ENCODE measurements around the gene BCL11B. TPM values are rescaled to one million over a fixed set of nuclear protein-coding genes. Genes with fewer than 3 reads are reported as not detected.

BCL11B gene
- total RNA-seq, 1 experiment from 2014 or later, result 0.05 TPM

DNA sequence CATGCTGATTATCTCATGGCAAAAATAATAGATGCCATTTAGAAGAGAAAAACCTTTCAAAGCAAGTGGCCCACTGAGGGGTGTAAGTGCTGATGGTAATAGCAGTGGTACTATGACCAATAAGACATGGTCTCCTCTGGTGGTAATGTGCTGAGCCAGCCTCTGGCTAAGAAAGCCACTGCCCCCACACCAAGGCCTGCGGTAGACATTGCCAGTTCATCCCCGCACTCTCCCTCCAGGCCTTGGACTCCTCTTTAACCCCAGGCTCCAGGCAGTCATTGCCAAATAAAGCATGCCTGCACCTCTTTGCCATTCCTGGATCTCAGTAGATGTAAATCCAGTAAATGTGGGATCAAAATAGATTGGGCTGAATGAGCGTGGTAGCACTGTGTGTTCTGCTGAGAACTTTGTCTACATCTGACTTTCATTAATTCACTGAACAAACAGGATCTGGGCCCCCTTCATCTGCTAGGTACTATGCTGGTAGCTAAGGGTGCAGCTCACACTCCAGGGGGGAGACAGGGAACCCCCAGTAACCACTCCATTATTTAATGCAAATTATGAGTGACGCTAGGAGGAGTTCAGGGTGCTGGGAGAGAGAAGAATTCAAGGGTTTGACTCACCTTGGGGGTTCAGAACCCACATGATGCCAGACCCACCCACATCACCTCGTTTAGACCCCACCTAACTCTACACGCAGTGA, 89.3 kb downstream of the BCL11B start:
- CTCF ChIA-PET, result no interaction called here
- Histone ChIP-seq H3K4me3 (ENCODE audit: low read depth, low read length) (no peak overlapping the region), H3K36me3 (ENCODE audit: control insufficient read depth, insufficient read depth, low read length) (no peaks in the 10 kb centered on the region), H3K4me1 (no peaks in the 10 kb centered on the region), H3K27me3 (replicated peaks; ENCODE audit: control insufficient read depth, insufficient read depth, low read length) (no peaks in the 10 kb centered on the region), H3K9me3 (no peaks in the 10 kb centered on the region)
- H3K27ac Mint-ChIP-seq (ENCODE audit: unreplicated experiment), result no peak overlapping the region
- no peak overlapping the region for H3K4me3 Mint-ChIP-seq (ENCODE audit: unreplicated experiment)
- no peak for DNase-seq
- POLR2A ChIA-PET, result interaction anchor here (0.5 kb wide), 1 partner anchor 325 kb away, joined by 5 read pairs; no protein-coding TSS in a partner anchor
- no peaks in the 10 kb centered on the region for H3K4me1 Mint-ChIP-seq (ENCODE audit: low read depth, unreplicated experiment)
- intact Hi-C loops (cut with micrococcal nuclease; ENCODE audit: unreplicated experiment), result no loop called here
- no TSS peak for BruUV-seq (replicated peaks)
- TF ChIP-seq CTCF (IDR thresholded peaks at IDR 0.05; ENCODE audit: insufficient read depth in 1 of 2, low read depth in 1 of 2, low read length in 1 of 2, severe bottlenecking in 1 of 2, unreplicated experiment in 1 of 2), result no peak
- H3K9me3 Mint-ChIP-seq (ENCODE audit: unreplicated experiment), result no peaks in the 10 kb centered on the region
- no peaks in the 10 kb centered on the region for H3K36me3 Mint-ChIP-seq (ENCODE audit: insufficient read depth, unreplicated experiment)
- no peaks in the 10 kb centered on the region for H3K27me3 Mint-ChIP-seq (ENCODE audit: insufficient read depth, unreplicated experiment)

- H3K27ac Mint-ChIP-seq (ENCODE audit: unreplicated experiment), result no peak overlapping the region
- no peaks in the 10 kb centered on the region for H3K9me3 Mint-ChIP-seq (ENCODE audit: unreplicated experiment)
- ChIA-PET POLR2A (no interaction called here), CTCF (no interaction called here)
- no peaks in the 10 kb centered on the region for H3K27me3 ChIP-seq (replicated peaks; ENCODE audit: control insufficient read depth, insufficient read depth, low read length)
- no TSS peak for BruUV-seq (replicated peaks)
- no peak for TF ChIP-seq CTCF (IDR thresholded peaks at IDR 0.05; ENCODE audit: insufficient read depth in 1 of 2, low read depth in 1 of 2, low read length in 1 of 2, severe bottlenecking in 1 of 2, unreplicated experiment in 1 of 2)
- no peaks in the 10 kb centered on the region for H3K27me3 Mint-ChIP-seq (ENCODE audit: insufficient read depth, unreplicated experiment)
- H3K4me3 ChIP-seq (ENCODE audit: low read depth, low read length), result no peak overlapping the region
- H3K4me1 Mint-ChIP-seq (ENCODE audit: low read depth, unreplicated experiment), result no peaks in the 10 kb centered on the region
- H3K36me3 ChIP-seq (ENCODE audit: control insufficient read depth, insufficient read depth, low read length), result no peaks in the 10 kb centered on the region
- no peaks in the 10 kb centered on the region for H3K9me3 ChIP-seq
- no peak overlapping the region for H3K4me3 Mint-ChIP-seq (ENCODE audit: unreplicated experiment)
- intact Hi-C loops (cut with micrococcal nuclease; ENCODE audit: unreplicated experiment), result no loop called here
- H3K4me1 ChIP-seq, result no peaks in the 10 kb centered on the region
- no peak for DNase-seq
- no peaks in the 10 kb centered on the region for H3K36me3 Mint-ChIP-seq (ENCODE audit: insufficient read depth, unreplicated experiment)
Observed at GRCh38 chr14:99181804-99182520, 90.0 kb downstream of the BCL11B start.

- no peaks in the 10 kb centered on the region for H3K9me3 Mint-ChIP-seq (ENCODE audit: unreplicated experiment)
Observed at GRCh38 chr14:99181241-99181640, 90.8 kb downstream of the BCL11B start.

More at GRCh38 chr14:99181241-99181640, 90.8 kb downstream of the BCL11B start:
- Mint-ChIP-seq H3K4me1 (ENCODE audit: low read depth, unreplicated experiment) (no peaks in the 10 kb centered on the region), H3K27ac (ENCODE audit: unreplicated experiment) (no peak overlapping the region), H3K4me3 (ENCODE audit: unreplicated experiment) (no peak overlapping the region), H3K27me3 (ENCODE audit: insufficient read depth, unreplicated experiment) (no peaks in the 10 kb centered on the region), H3K36me3 (ENCODE audit: insufficient read depth, unreplicated experiment) (no peaks in the 10 kb centered on the region)
- ChIA-PET CTCF (no interaction called here), POLR2A (no interaction called here)
- H3K4me1 ChIP-seq, result no peaks in the 10 kb centered on the region
- DNase-seq, result no peak
- no peaks in the 10 kb centered on the region for H3K9me3 ChIP-seq
- intact Hi-C loops (cut with micrococcal nuclease; ENCODE audit: unreplicated experiment), result no loop called here
- no TSS peak for BruUV-seq (replicated peaks)
- H3K27me3 ChIP-seq (replicated peaks; ENCODE audit: control insufficient read depth, insufficient read depth, low read length), result no peaks in the 10 kb centered on the region
- no peak overlapping the region for H3K4me3 ChIP-seq (ENCODE audit: low read depth, low read length)
- no peak for TF ChIP-seq CTCF (IDR thresholded peaks at IDR 0.05; ENCODE audit: insufficient read depth in 1 of 2, low read depth in 1 of 2, low read length in 1 of 2, severe bottlenecking in 1 of 2, unreplicated experiment in 1 of 2)
- H3K36me3 ChIP-seq (ENCODE audit: control insufficient read depth, insufficient read depth, low read length), result no peaks in the 10 kb centered on the region
